Testis (tissue), 3 donors: ENCODE data around the gene DNAH17. TPM values are rescaled to one million over a fixed set of nuclear protein-coding genes. Genes with fewer than 3 reads are reported as not detected.

ENCODE experiments used
- DNase-seq: peaks from one replicate; pipeline ENCODE4 v3.0.0-alpha.2; 2019
- H3K27ac ChIP-seq, 2 donors: fragments of 200-600 bp; sonication (generic); one replicate each; pipeline ENCODE4 v1.5.1; 2019
- H3K27me3 ChIP-seq: fragments of 200-600 bp; sonication (generic); one replicate; pipeline ENCODE4 v1.5.1; 2019
- H3K36me3 ChIP-seq: fragments of 200-600 bp; sonication (generic); one replicate; pipeline ENCODE4 v1.5.1; 2017; ENCODE audit warnings: low read depth; ENCODE audit errors: missing control alignments
- H3K4me1 ChIP-seq: fragments of 200-600 bp; sonication (generic); one replicate; pipeline ENCODE4 v1.5.1; 2019
- H3K4me3 ChIP-seq, 2 donors: fragments of 200-600 bp; sonication (generic); one replicate each; pipeline ENCODE4 v1.5.1; 2017 to 2019
- H3K9me3 ChIP-seq: fragments of 200-600 bp; sonication (generic); one replicate; pipeline ENCODE4 v1.5.1; 2017
- POLR2A ChIP-seq: fragments of 450-650 bp; IDR thresholded peaks from one replicate; pipeline ENCODE4 v1.6.1; 2017; ENCODE audit warnings: antibody characterized with exemption, mild to moderate bottlenecking, moderate library complexity
- WGBS, 2 donors: methylation state at CpG; one replicate each; pipeline ENCODE4 v1.1.5; 2018; 5-methylcytosine and 5-hydroxymethylcytosine counted together
- intact Hi-C: fragments of 100-400 bp; cut with DNase I; formaldehyde crosslinking; loops from one replicate; pipeline ENCODE4 v1.15.1; 2023; ENCODE audit warnings: low total_unique reads
- polyA plus RNA-seq: library from polyadenylated mRNA; stranded (reverse); fragments of 350-450 nt; fragmentation: Illumina TruSeq; extraction: RNeasy Lipid Tissue Mini Kit (QIAGEN cat#74804); gene quantifications from one replicate; pipeline ENCODE4 v1.2.3, GENCODE V29; 2014; ENCODE audit warnings: low read depth, low replicate concordance; ENCODE audit not compliant: insufficient read depth
- total RNA-seq, 2 donors: library from RNA; depleted of rRNA; stranded (reverse); fragments of >200 nt; gene quantifications; one replicate each; pipeline ENCODE4 v1.2.3, GENCODE V29; 2016
- TF ChIP-seq, protein P1 (sequence below), 3 experiments: fragments of 450-650 bp in 2 of 3; fragments of 200-600 bp in 1 of 3; sonication (generic) in 1 of 3; IDR thresholded peaks; one replicate each; pipeline ENCODE4 v1.5.1; 2016 to 2019; ENCODE audit warnings: antibody characterized with exemption in 3 of 3, mild to moderate bottlenecking in 2 of 3, moderate library complexity in 1 of 3

DNAH17 gene
- total and polyA plus RNA-seq, 3 donors from 2014 or later = 38.5 to 93.1 (median 57.6) TPM

DNA sequence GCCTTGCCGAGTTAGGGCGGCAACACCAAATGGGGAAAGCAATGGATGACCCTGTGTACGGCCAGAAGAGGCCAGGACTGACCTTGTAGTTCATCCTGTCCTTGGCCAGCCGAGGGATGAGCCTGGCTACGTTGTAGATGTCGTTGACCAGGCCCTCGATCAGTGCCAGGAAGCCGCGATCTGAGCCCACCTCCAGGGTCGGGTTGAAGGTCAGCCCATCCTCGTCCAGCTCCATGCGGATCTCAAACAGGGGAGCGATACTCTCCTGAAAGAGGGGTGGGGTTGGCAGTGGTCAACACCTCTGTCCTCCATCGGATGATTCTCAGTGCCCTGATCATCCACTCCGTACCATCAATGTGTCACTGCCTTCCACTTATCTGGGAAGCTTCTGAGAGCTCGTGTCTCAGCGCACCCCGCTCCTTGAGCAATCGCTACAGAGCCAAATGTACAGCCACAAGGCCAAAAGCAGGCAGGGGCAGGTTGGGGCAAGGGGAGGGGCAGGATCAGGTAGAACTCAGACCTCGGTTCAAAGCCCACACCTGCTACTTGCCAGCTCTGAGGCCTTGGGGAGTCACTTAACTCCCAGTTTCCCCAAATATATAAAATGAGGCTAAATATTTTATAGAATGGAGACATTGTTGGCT is 39.9 kb downstream of the DNAH17 start:
- no peak for DNase-seq
- intact Hi-C loops = no loop called here
- Histone ChIP-seq H3K9me3 (no peaks in the 10 kb centered on the region), H3K4me1 (no peaks in the 10 kb centered on the region), H3K36me3 (no peaks in the 10 kb centered on the region), H3K27ac (no peak overlapping the region), H3K4me3 (no peak overlapping the region), H3K27me3 (no peaks in the 10 kb centered on the region)
- no peak for TF ChIP-seq POLR2A
- TF ChIP-seq, protein P1, sequence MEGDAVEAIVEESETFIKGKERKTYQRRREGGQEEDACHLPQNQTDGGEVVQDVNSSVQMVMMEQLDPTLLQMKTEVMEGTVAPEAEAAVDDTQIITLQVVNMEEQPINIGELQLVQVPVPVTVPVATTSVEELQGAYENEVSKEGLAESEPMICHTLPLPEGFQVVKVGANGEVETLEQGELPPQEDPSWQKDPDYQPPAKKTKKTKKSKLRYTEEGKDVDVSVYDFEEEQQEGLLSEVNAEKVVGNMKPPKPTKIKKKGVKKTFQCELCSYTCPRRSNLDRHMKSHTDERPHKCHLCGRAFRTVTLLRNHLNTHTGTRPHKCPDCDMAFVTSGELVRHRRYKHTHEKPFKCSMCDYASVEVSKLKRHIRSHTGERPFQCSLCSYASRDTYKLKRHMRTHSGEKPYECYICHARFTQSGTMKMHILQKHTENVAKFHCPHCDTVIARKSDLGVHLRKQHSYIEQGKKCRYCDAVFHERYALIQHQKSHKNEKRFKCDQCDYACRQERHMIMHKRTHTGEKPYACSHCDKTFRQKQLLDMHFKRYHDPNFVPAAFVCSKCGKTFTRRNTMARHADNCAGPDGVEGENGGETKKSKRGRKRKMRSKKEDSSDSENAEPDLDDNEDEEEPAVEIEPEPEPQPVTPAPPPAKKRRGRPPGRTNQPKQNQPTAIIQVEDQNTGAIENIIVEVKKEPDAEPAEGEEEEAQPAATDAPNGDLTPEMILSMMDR (IDR thresholded peaks at IDR 0.05) = no peak
- 81 to 89% methylated on average over 16 to 20 of the region's 20 CpGs for WGBS, 2 donors

DNA sequence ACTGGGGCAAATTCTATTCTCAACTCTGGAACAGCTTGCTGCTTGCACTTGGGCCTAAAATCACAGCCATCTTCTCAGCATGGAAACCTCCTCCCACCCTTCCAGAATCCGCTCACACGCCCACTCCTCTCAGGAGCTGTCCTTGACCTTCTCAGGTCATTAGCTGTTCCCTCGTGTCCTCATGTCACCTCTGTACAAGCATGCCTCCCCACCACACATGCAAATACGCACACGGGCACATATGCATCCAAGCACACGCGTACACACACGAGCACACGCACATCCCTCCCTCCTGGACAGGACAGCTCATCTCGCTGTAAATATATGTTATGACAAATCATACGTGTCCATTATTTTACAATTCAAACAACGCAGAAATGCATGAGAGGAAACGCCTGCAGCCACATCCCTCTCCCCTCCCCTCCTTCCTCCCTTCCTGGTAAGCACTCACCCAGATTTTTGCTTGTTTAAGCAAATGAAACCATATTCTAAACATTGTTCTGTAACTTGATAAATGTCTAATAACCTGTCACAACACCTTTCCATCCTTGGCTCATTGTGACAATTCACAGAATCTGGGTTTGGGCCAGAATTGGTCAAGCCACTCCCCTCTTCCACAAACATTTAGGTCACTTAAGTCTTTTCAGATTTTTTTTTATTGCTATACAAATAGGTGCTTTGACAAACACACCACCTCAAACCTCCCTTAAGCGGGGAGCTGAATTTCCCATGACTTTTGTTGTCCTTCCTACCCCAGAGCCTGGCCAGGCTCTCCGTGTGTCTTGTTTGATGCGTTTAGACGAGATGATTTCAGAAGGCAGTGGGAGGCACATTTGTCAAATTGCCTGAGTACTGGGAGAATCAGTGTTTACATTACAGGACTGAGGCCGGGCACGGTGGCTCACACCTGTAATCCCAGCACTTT is 41.7 kb downstream of the DNAH17 start:
- H3K4me1 ChIP-seq = no peaks in the 10 kb centered on the region
- no peaks in the 10 kb centered on the region for H3K27me3 ChIP-seq
- H3K27ac ChIP-seq = no peak overlapping the region
- no peaks in the 10 kb centered on the region for H3K9me3 ChIP-seq
- DNase-seq = no peak
- no peak overlapping the region for H3K4me3 ChIP-seq
- WGBS, 2 donors = 61 to 66% methylated on average over 19 of the region's 19 CpGs
- no peak for TF ChIP-seq POLR2A
- TF ChIP-seq, protein P1 (IDR thresholded peaks at IDR 0.05) = no peak
- no peaks in the 10 kb centered on the region for H3K36me3 ChIP-seq
- intact Hi-C loops = no loop called here

DNA sequence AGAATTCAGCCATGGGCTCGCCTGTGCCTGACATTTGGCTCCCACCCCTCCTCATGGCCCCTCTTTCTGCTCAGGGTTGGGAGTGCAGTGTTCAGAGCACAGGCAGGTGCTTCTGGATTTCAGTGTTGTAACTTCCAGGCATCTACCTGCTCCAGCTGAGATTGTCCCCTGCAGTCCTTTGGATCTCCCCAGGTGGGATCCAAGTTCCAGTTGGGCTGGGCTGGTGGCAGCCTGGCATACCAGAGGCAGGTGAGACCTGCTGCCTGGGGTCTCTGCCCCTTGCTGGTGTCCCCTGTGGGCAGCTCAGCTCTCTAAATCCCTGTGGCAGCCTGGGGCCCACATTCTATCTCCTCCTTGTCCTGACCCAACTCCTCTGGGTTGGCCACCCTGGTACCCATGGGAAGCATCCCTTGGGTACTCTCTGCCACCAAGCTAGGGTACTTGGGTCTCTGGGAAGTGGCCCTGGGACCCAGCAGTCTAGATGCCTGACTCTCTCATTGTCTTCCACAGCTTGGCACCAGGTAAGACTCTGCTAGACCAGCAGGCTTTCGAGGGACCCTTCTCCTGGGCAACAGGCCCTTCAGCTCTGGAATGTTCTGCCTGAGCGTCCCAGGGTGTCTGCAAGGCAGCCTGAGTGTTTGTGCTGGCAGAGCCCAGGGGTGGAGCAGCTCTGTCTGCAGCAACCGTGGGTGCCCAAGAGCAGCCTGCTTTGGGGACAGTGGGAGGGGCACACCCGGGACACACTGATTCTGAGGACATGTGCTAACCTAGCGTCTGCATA is 42.5 kb downstream of the DNAH17 start:
- DNase-seq = no peak
- WGBS, 2 donors = 34 to 63% methylated on average over 3 to 6 of the region's 6 CpGs
- no peaks in the 10 kb centered on the region for H3K27me3 ChIP-seq
- intact Hi-C loops = no loop called here
- TF ChIP-seq, protein P1 (IDR thresholded peaks at IDR 0.05) = no peak
- TF ChIP-seq POLR2A = no peak
- no peaks in the 10 kb centered on the region for H3K4me1 ChIP-seq
- no peak overlapping the region for H3K27ac ChIP-seq
- no peaks in the 10 kb centered on the region for H3K9me3 ChIP-seq
- no peaks in the 10 kb centered on the region for H3K36me3 ChIP-seq
- H3K4me3 ChIP-seq = no peak overlapping the region

DNA sequence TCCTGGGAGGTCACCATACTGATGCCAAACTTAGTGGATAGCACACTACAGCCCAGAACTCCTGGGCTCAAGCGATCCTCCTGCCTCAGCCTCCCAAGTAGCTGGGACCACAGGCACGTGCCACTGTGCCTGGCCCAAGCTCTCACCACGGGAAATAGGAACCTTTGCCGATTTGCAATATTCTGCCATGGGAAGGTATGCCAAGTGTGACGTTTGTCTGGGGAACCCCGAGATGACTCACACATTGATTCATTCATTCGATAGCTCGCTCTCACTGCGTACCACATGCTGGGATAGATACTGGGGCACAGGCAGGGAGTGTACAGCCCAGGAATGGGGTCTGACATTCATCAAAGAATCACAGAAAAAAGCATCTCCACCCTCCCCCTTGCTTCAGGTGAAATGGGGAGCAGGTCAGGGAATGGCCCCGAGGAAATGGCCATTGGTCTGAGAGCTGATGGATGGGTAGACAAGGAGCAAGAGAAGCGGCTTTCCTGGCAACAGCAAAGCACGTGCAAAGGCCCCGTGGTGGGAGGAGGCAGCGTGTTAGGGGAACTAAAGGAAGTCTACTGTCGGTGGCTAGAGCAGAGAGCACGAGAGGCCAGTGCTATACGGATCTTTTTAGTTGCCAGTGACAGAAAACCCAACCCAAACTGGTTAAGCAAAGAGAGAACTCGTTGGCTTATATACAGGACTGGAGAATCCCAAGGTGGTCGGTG is 44.1 kb downstream of the DNAH17 start:
- TF ChIP-seq, protein P1 (IDR thresholded peaks at IDR 0.05) = no peak
- no peak for TF ChIP-seq POLR2A
- WGBS, 2 donors = 92 to 93% methylated on average over 19 of the region's 19 CpGs

More for the DNA sequence above, 44.1 kb downstream of the DNAH17 start:
- H3K4me1 ChIP-seq = no peaks in the 10 kb centered on the region
- no peaks in the 10 kb centered on the region for H3K36me3 ChIP-seq
- no peak for DNase-seq
- H3K27ac ChIP-seq = no peak overlapping the region
- H3K4me3 ChIP-seq = no peak overlapping the region
- H3K9me3 ChIP-seq = no peaks in the 10 kb centered on the region
- H3K27me3 ChIP-seq = no peaks in the 10 kb centered on the region
- intact Hi-C loops = no loop called here
